ENCODE measurements around the gene TSGA10IP.
A peak's percentile ranks its signal among the peaks of the same experiment; 100 is the strongest.

Gene TSGA10IP

DNA sequence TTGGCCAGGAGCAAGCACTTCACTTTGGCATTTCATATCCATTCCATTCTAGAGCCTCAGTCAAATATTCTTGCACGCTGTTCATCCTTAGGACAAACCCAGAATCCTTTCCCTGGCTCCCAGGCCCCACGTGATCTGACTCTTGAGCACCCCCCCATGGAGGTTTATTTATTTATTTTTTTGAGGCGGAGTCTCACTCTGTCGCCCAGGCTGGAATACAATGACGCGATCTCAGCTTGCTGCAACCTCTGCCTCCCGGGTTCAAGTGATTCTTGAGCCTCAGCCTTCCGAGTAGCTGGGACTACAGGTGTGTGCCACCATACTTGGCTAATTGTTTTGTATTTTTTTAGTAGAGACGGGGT, 12.7 kb upstream of the TSGA10IP start:
- H3K79me2 ChIP-seq (ENCODE audit: insufficient read depth, low read length) = no peaks in the 10 kb centered on the region
- no peak overlapping the region for H3K4me3 ChIP-seq (ENCODE audit: low read depth, low read length, poor library complexity, severe bottlenecking)
- H3K4me2 ChIP-seq (ENCODE audit: low read length) = no peak overlapping the region
- no peaks in the 10 kb centered on the region for H4K20me1 ChIP-seq (ENCODE audit: insufficient read depth, low read length)
- H3K36me3 ChIP-seq (ENCODE audit: insufficient read depth, low read length) = no peaks in the 10 kb centered on the region
- H2AFZ ChIP-seq (ENCODE audit: low read length) = no peak overlapping the region
- TF ChIP-seq EZH2 (IDR thresholded peaks at IDR 0.05; ENCODE audit: borderline replicate concordance, low read length) (no peak), CTCF (IDR thresholded peaks at IDR 0.05; ENCODE audit: low read length) (peak; percentile 4; the same call in 1 of the 2 replicates)
- H3K9me2 ChIP-seq (ENCODE audit: low read depth, low read length) = no peaks in the 10 kb centered on the region
- H3F3A ChIP-seq (ENCODE audit: insufficient read depth, low read length) = no peaks in the 10 kb centered on the region
- H3K4me1 ChIP-seq (ENCODE audit: insufficient read depth, low read length, severe bottlenecking) = peaks cover 12% of the 10 kb centered on the region
- no peak overlapping the region for H3K27ac ChIP-seq (ENCODE audit: low read depth, low read length, poor library complexity, severe bottlenecking)
- no peaks in the 10 kb centered on the region for H3K9me3 ChIP-seq (ENCODE audit: low read length)
- no peak overlapping the region for H3K9ac ChIP-seq (ENCODE audit: low read length)
- no peaks in the 10 kb centered on the region for H3K27me3 ChIP-seq (ENCODE audit: insufficient read depth, low read length)

GRCh38 chr11:65934014-65934413, 11.3 kb upstream of the TSGA10IP start:
- no peak overlapping the region for H3K4me2 ChIP-seq (ENCODE audit: low read length)
- H3K9ac ChIP-seq (ENCODE audit: low read length) = no peak overlapping the region
- H3K9me2 ChIP-seq (ENCODE audit: low read depth, low read length) = no peaks in the 10 kb centered on the region
- H3K4me1 ChIP-seq (ENCODE audit: insufficient read depth, low read length, severe bottlenecking) = no peaks in the 10 kb centered on the region
- TF ChIP-seq EZH2 (IDR thresholded peaks at IDR 0.05; ENCODE audit: borderline replicate concordance, low read length) = no peak
- no peak for TF ChIP-seq CTCF (IDR thresholded peaks at IDR 0.05; ENCODE audit: low read length)
- H3F3A ChIP-seq (ENCODE audit: insufficient read depth, low read length) = no peaks in the 10 kb centered on the region
- H3K27ac ChIP-seq (ENCODE audit: low read depth, low read length, poor library complexity, severe bottlenecking) = no peak overlapping the region
- H3K79me2 ChIP-seq (ENCODE audit: insufficient read depth, low read length) = no peaks in the 10 kb centered on the region
- no peak overlapping the region for H2AFZ ChIP-seq (ENCODE audit: low read length)
- no peaks in the 10 kb centered on the region for H3K27me3 ChIP-seq (ENCODE audit: insufficient read depth, low read length)
- H4K20me1 ChIP-seq (ENCODE audit: insufficient read depth, low read length) = no peaks in the 10 kb centered on the region
- H3K9me3 ChIP-seq (ENCODE audit: low read length) = no peaks in the 10 kb centered on the region
- no peak overlapping the region for H3K4me3 ChIP-seq (ENCODE audit: low read depth, low read length, poor library complexity, severe bottlenecking)
- no peaks in the 10 kb centered on the region for H3K36me3 ChIP-seq (ENCODE audit: insufficient read depth, low read length)

GRCh38 chr11:65937766-65938165, 7.5 kb upstream of the TSGA10IP start:
- Histone ChIP-seq H3K4me3 (ENCODE audit: low read depth, low read length, poor library complexity, severe bottlenecking) (no peak overlapping the region), H3K4me1 (ENCODE audit: insufficient read depth, low read length, severe bottlenecking) (no peaks in the 10 kb centered on the region), H3K79me2 (ENCODE audit: insufficient read depth, low read length) (no peaks in the 10 kb centered on the region), H2AFZ (ENCODE audit: low read length) (no peak overlapping the region), H3K9me2 (ENCODE audit: low read depth, low read length) (no peaks in the 10 kb centered on the region), H3K27ac (ENCODE audit: low read depth, low read length, poor library complexity, severe bottlenecking) (no peak overlapping the region), H3K4me2 (ENCODE audit: low read length) (no peak overlapping the region), H3K27me3 (ENCODE audit: insufficient read depth, low read length) (0 out of 2 replicates have a peak, but pooled peaks cover 4% of the 10 kb centered on the region), H3F3A (ENCODE audit: insufficient read depth, low read length) (no peaks in the 10 kb centered on the region), H3K36me3 (ENCODE audit: insufficient read depth, low read length) (no peaks in the 10 kb centered on the region), H3K9me3 (ENCODE audit: low read length) (no peaks in the 10 kb centered on the region), H4K20me1 (ENCODE audit: insufficient read depth, low read length) (no peaks in the 10 kb centered on the region), H3K9ac (ENCODE audit: low read length) (no peak overlapping the region)
- no peak for TF ChIP-seq EZH2 (IDR thresholded peaks at IDR 0.05; ENCODE audit: borderline replicate concordance, low read length)
- TF ChIP-seq CTCF (IDR thresholded peaks at IDR 0.05; ENCODE audit: low read length) = no peak
